GM23248 (cell line): ENCODE data around the gene SPATA2L. TPM values are rescaled to one million over a fixed set of nuclear protein-coding genes. Genes with fewer than 3 reads are reported as not detected.
A peak's percentile ranks its signal among the peaks of the same experiment; 100 is the strongest.

Source experiments
- DNase-seq: peaks from one replicate; pipeline ENCODE4 v3.0.0-alpha.2; 2015
- H2AFZ ChIP-seq: fragments of 200-600 bp; sonication (generic); 2 replicates; pipeline ENCODE4 v1.6.1; 2016; ENCODE audit warnings: antibody characterized with exemption
- H3F3A ChIP-seq: fragments of 200-600 bp; sonication (generic); 2 replicates; pipeline ENCODE4 v1.6.1; 2016; ENCODE audit warnings: mild to moderate bottlenecking, antibody characterized with exemption, mixed run types; ENCODE audit not compliant: insufficient read depth
- H3K27ac ChIP-seq: fragments of 200-600 bp; sonication (generic); 2 replicates; pipeline ENCODE4 v1.5.1; 2016; ENCODE audit warnings: mild to moderate bottlenecking
- H3K27me3 ChIP-seq: fragments of 200-600 bp; sonication (generic); replicated peaks from 2 replicates; pipeline ENCODE4 v1.6.1; 2016; ENCODE audit warnings: mild to moderate bottlenecking; ENCODE audit not compliant: insufficient read depth
- H3K36me3 ChIP-seq: fragments of 200-600 bp; sonication (generic); 2 replicates; pipeline ENCODE4 v1.6.1; 2016; ENCODE audit warnings: low read depth, mild to moderate bottlenecking
- H3K4me1 ChIP-seq: fragments of 200-600 bp; sonication (generic); 2 replicates; pipeline ENCODE4 v1.6.1; 2016; ENCODE audit warnings: mild to moderate bottlenecking; ENCODE audit not compliant: insufficient read depth
- H3K4me2 ChIP-seq: fragments of 200-600 bp; sonication (generic); one replicate; pipeline ENCODE4 v1.6.1; 2016; ENCODE audit warnings: mild to moderate bottlenecking; ENCODE audit not compliant: unreplicated experiment
- H3K4me3 ChIP-seq: fragments of 200-600 bp; sonication (generic); 2 replicates; pipeline ENCODE4 v1.5.1; 2016; ENCODE audit warnings: mild to moderate bottlenecking
- H3K79me2 ChIP-seq: fragments of 200-600 bp; sonication (generic); 2 replicates; pipeline ENCODE4 v1.6.1; 2016; ENCODE audit warnings: mild to moderate bottlenecking; ENCODE audit not compliant: insufficient read depth
- H3K9ac ChIP-seq: fragments of 200-600 bp; sonication (generic); 2 replicates; pipeline ENCODE4 v1.6.1; 2016; ENCODE audit warnings: mild to moderate bottlenecking
- H3K9me2 ChIP-seq: fragments of 200-600 bp; sonication (generic); 2 replicates; pipeline ENCODE4 v1.6.1; 2016; ENCODE audit warnings: mixed run types, mild to moderate bottlenecking, moderate library complexity; ENCODE audit not compliant: insufficient read depth
- H3K9me3 ChIP-seq: fragments of 200-600 bp; sonication (generic); one replicate; pipeline ENCODE4 v1.6.1; 2017; ENCODE audit warnings: low read depth
- H4K20me1 ChIP-seq: fragments of 200-600 bp; sonication (generic); 2 replicates; pipeline ENCODE4 v1.6.0; 2016; ENCODE audit not compliant: insufficient read depth
- EZH2 ChIP-seq: fragments of 200-600 bp; sonication (generic); IDR thresholded peaks from 2 replicates; pipeline ENCODE4 v1.6.1; 2018; ENCODE audit warnings: antibody characterized with exemption, mild to moderate bottlenecking; ENCODE audit not compliant: insufficient read depth, poor library complexity, severe bottlenecking
- EZH2phosphoT487 ChIP-seq: fragments of 200-600 bp; sonication (generic); IDR thresholded peaks from 2 replicates; pipeline ENCODE4 v1.6.1; 2018; ENCODE audit warnings: antibody characterized with exemption, moderate library complexity, mild to moderate bottlenecking, low read depth; ENCODE audit not compliant: insufficient read depth
- WGBS, 2 experiments: methylation state at CpG; one replicate each; pipeline ENCODE4 v1.1.6; 2015 to 2017; ENCODE audit warnings: low lambda C conversion rate in 2 of 2, low coverage in 1 of 2; ENCODE audit errors: missing lambda C conversion rate in 2 of 2; 5-methylcytosine and 5-hydroxymethylcytosine counted together
- in situ Hi-C: fragments of 300-500 bp; cut with MboI; formaldehyde crosslinking; loops from 2 replicates; pipeline ENCODE4 v1.15.0; 2020
- polyA plus RNA-seq: library from polyadenylated mRNA; unstranded; fragments of >200 nt; fragmentation: Nextera tagmentation; extraction: Ambion mirVana; gene quantifications from 2 replicates; pipeline ENCODE4 v1.2.1, GENCODE V29; 2016
- total RNA-seq: library from RNA; depleted of rRNA; stranded (reverse); fragments of >200 nt; shearing (Covaris generic); gene quantifications from 2 replicates; pipeline ENCODE4 v1.2.3, GENCODE V29; 2014; rRNA removed

The SPATA2L gene
- total RNA-seq (19.2 and 27.5 TPM in 2 replicates), polyA plus RNA-seq (10.3 and 12.7 TPM in 2 replicates)

GRCh38 chr16:89701425-89702406, at the start of gene SPATA2L:
Gene SPATA2L (minus strand): TSS chr16:89701705. CDS start chr16:89701232, 473 bp downstream.
- TF ChIP-seq EZH2phosphoT487 (no peak), EZH2 (no peak)
- peak within 1 kb of the TSS; percentile 71 for H3K27ac ChIP-seq
- no peaks in the 10 kb centered on the region for H3K9me2 ChIP-seq
- H3K9me3 ChIP-seq, result no peaks in the 10 kb centered on the region
- WGBS, 2 experiments, result 4% methylated on average over 81 to 83 of the region's 97 CpGs
- in situ Hi-C loops, result no loop called here
- no peaks in the 10 kb centered on the region for H3K79me2 ChIP-seq
- H3K4me1 ChIP-seq, result peaks cover 10% of the 10 kb centered on the region
- peak within 1 kb of the TSS; percentile 84 for H3K9ac ChIP-seq
- no peaks in the 10 kb centered on the region; the same call in 1 of the 2 replicates for H3K36me3 ChIP-seq
- H3K4me3 ChIP-seq, result peak within 1 kb of the TSS; percentile 85
- H3F3A ChIP-seq, result 0 out of 2 replicates have a peak, but pooled peaks cover 4% of the 10 kb centered on the region
- no peaks in the 10 kb centered on the region for H4K20me1 ChIP-seq
- H2AFZ ChIP-seq, result peak within 1 kb of the TSS; percentile 82
- DNase-seq, result peak; percentile 88
- H3K4me2 ChIP-seq, result peak within 1 kb of the TSS; percentile 97
- no peaks in the 10 kb centered on the region for H3K27me3 ChIP-seq

- Histone ChIP-seq H3K9me2 (no peaks in the 10 kb centered on the region), H3K9me3 (no peaks in the 10 kb centered on the region), H3K4me2 (no peak overlapping the region), H4K20me1 (no peaks in the 10 kb centered on the region), H3K4me1 (no peaks in the 10 kb centered on the region), H3K36me3 (no peaks in the 10 kb centered on the region), H3K27ac (no peak overlapping the region), H3K9ac (no peak overlapping the region), H3F3A (no peaks in the 10 kb centered on the region), H3K4me3 (no peak overlapping the region), H3K27me3 (no peaks in the 10 kb centered on the region), H2AFZ (no peak overlapping the region), H3K79me2 (no peaks in the 10 kb centered on the region)
- WGBS, 2 experiments, result 88 to 90% methylated on average over 10 of the region's 10 CpGs
- TF ChIP-seq EZH2phosphoT487, result no peak
- TF ChIP-seq EZH2, result no peak
- DNase-seq, result no peak
- in situ Hi-C loops, result no loop called here
Measured at GRCh38 chr16:89749637-89750036, 48.1 kb upstream of the SPATA2L start.

GRCh38 chr16:89748921-89749320, 47.4 kb upstream of the SPATA2L start:
- no peak overlapping the region for H3K4me2 ChIP-seq
- TF ChIP-seq EZH2phosphoT487 (no peak), EZH2 (no peak)
- no peaks in the 10 kb centered on the region for H4K20me1 ChIP-seq
- no peak overlapping the region for H3K4me3 ChIP-seq
- no peaks in the 10 kb centered on the region for H3K27me3 ChIP-seq
- in situ Hi-C loops, result no loop called here
- H3K9me3 ChIP-seq, result no peaks in the 10 kb centered on the region
- H3K9me2 ChIP-seq, result no peaks in the 10 kb centered on the region
- no peak overlapping the region for H2AFZ ChIP-seq
- H3F3A ChIP-seq, result no peaks in the 10 kb centered on the region
- no peak overlapping the region for H3K9ac ChIP-seq
- H3K79me2 ChIP-seq, result no peaks in the 10 kb centered on the region
- 92 to 94% methylated on average over 11 of the region's 11 CpGs for WGBS, 2 experiments
- no peaks in the 10 kb centered on the region for H3K4me1 ChIP-seq
- H3K27ac ChIP-seq, result no peak overlapping the region
- no peak for DNase-seq
- no peaks in the 10 kb centered on the region for H3K36me3 ChIP-seq

- DNase-seq, result no peak
- Histone ChIP-seq H3K27ac (no peak overlapping the region), H4K20me1 (no peaks in the 10 kb centered on the region), H2AFZ (no peak overlapping the region), H3K27me3 (no peaks in the 10 kb centered on the region), H3K36me3 (no peaks in the 10 kb centered on the region), H3K4me1 (no peaks in the 10 kb centered on the region), H3K9me3 (no peaks in the 10 kb centered on the region), H3K9me2 (no peaks in the 10 kb centered on the region), H3F3A (no peaks in the 10 kb centered on the region), H3K79me2 (no peaks in the 10 kb centered on the region), H3K4me2 (no peak overlapping the region), H3K4me3 (no peak overlapping the region), H3K9ac (no peak overlapping the region)
- TF ChIP-seq EZH2 (no peak), EZH2phosphoT487 (no peak)
- in situ Hi-C loops, result no loop called here
- WGBS, 2 experiments, result 98 to 99% methylated on average over 9 of the region's 9 CpGs
Measured at GRCh38 chr16:89748076-89748475, 46.6 kb upstream of the SPATA2L start.
